ENCODE results near the gene KITLG. TPM values are rescaled to one million over a fixed set of nuclear protein-coding genes. Genes with fewer than 3 reads are reported as not detected.

Gene KITLG
- polyA plus RNA-seq, 2 of the 4 experiments (the other 2 are of a cell fraction) = 8.0 to 10.1 TPM

- no peak for TF ChIP-seq HES2 (IDR thresholded peaks at IDR 0.05)
- TF ChIP-seq MAX (IDR thresholded peaks at IDR 0.05) = no peak
- peak; percentile 3 for TF ChIP-seq MAFK (IDR thresholded peaks at IDR 0.05; ENCODE audit: partially characterized antibody)
- TF ChIP-seq HDAC2 (IDR thresholded peaks at IDR 0.05) = no peak
- no peak for TF ChIP-seq FOSB (CRISPR knock-in tag; IDR thresholded peaks at IDR 0.05)
- TF ChIP-seq ESRRA (IDR thresholded peaks at IDR 0.05; ENCODE audit: borderline replicate concordance, low read length) = no peak
- TF ChIP-seq MYC (IDR thresholded peaks at IDR 0.05; ENCODE audit: borderline replicate concordance, low read length) = no peak
- TF ChIP-seq CTCF (IDR thresholded peaks at IDR 0.05) = no peak
- no peak for TF ChIP-seq RNF2 (IDR thresholded peaks at IDR 0.05; ENCODE audit: borderline replicate concordance, low read depth)
- TF ChIP-seq TFCP2L1 (CRISPR knock-in tag; IDR thresholded peaks at IDR 0.05) = no peak
- peak; percentile 36 for TF ChIP-seq GATA3 (IDR thresholded peaks at IDR 0.05; ENCODE audit: borderline replicate concordance)
- no peak for TF ChIP-seq NFE2L2 (conservative IDR thresholded peaks at IDR 0.05; ENCODE audit: low read length)
- 0 out of 5 replicates have a peak, but pooled peaks of 1 of the 2 experiments have one; percentile 9 for TF ChIP-seq RAD21 (conservative IDR thresholded peaks at IDR 0.05 in 1 of 2, IDR thresholded peaks at IDR 0.05 in 1 of 2)
- TF ChIP-seq, protein P1, sequence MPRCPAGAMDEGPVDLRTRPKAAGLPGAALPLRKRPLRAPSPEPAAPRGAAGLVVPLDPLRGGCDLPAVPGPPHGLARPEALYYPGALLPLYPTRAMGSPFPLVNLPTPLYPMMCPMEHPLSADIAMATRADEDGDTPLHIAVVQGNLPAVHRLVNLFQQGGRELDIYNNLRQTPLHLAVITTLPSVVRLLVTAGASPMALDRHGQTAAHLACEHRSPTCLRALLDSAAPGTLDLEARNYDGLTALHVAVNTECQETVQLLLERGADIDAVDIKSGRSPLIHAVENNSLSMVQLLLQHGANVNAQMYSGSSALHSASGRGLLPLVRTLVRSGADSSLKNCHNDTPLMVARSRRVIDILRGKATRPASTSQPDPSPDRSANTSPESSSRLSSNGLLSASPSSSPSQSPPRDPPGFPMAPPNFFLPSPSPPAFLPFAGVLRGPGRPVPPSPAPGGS (IDR thresholded peaks at IDR 0.05) = 0 out of 3 replicates have a peak, but pooled peaks have one; percentile 26
- no peak for TF ChIP-seq BHLHE40 (IDR thresholded peaks at IDR 0.05; ENCODE audit: low read depth, low read length)
- no peak for TF ChIP-seq POLR2A (IDR thresholded peaks at IDR 0.05; ENCODE audit: low read length)
- no peak for TF ChIP-seq CBX8 (IDR thresholded peaks at IDR 0.05)
- no peak for TF ChIP-seq NR3C1 (IDR thresholded peaks at IDR 0.05)
- TF ChIP-seq, protein P2, sequence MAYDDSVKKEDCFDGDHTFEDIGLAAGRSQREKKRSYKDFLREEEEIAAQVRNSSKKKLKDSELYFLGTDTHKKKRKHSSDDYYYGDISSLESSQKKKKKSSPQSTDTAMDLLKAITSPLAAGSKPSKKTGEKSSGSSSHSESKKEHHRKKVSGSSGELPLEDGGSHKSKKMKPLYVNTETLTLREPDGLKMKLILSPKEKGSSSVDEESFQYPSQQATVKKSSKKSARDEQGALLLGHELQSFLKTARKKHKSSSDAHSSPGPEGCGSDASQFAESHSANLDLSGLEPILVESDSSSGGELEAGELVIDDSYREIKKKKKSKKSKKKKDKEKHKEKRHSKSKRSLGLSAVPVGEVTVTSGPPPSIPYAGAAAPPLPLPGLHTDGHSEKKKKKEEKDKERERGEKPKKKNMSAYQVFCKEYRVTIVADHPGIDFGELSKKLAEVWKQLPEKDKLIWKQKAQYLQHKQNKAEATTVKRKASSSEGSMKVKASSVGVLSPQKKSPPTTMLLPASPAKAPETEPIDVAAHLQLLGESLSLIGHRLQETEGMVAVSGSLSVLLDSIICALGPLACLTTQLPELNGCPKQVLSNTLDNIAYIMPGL (CRISPR knock-in tag; IDR thresholded peaks at IDR 0.05; ENCODE audit: borderline replicate concordance) = no peak
- no peak for TF ChIP-seq KDM1A (IDR thresholded peaks at IDR 0.05; ENCODE audit: low read depth)
- TF ChIP-seq, protein P3, sequence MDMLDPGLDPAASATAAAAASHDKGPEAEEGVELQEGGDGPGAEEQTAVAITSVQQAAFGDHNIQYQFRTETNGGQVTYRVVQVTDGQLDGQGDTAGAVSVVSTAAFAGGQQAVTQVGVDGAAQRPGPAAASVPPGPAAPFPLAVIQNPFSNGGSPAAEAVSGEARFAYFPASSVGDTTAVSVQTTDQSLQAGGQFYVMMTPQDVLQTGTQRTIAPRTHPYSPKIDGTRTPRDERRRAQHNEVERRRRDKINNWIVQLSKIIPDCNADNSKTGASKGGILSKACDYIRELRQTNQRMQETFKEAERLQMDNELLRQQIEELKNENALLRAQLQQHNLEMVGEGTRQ (IDR thresholded peaks at IDR 0.05) = no peak
- TF ChIP-seq NPAS2 (CRISPR knock-in tag; IDR thresholded peaks at IDR 0.05; ENCODE audit: borderline replicate concordance) = no peak
- TF ChIP-seq ATOH8 (CRISPR knock-in tag; IDR thresholded peaks at IDR 0.05; ENCODE audit: low read depth) = no peak
- TF ChIP-seq FOSL2 (IDR thresholded peaks at IDR 0.05) = no peak
- 0 out of 2 replicates have a peak, but pooled peaks have one; percentile 8 for TF ChIP-seq FOSL2 (CRISPR knock-in tag; IDR thresholded peaks at IDR 0.05)
- TF ChIP-seq CHD2 (IDR thresholded peaks at IDR 0.05; ENCODE audit: low read length, partially characterized antibody) = no peak
- peak; percentile 75; the same call in 1 of the 2 replicates for TF ChIP-seq FOXS1 (CRISPR knock-in tag; IDR thresholded peaks at IDR 0.05)
- no peak for TF ChIP-seq MAZ (IDR thresholded peaks at IDR 0.05; ENCODE audit: borderline replicate concordance, low read depth, low read length)
- no peak for TF ChIP-seq EHMT2 (IDR thresholded peaks at IDR 0.05; ENCODE audit: low read depth)
- peak in 1 of 2 experiments; percentile 37; a peak in 1 of 5 replicates for TF ChIP-seq EP300 (IDR thresholded peaks at IDR 0.05)
- no peak for TF ChIP-seq ZC3H11A (IDR thresholded peaks at IDR 0.05)
- TF ChIP-seq HOXB13 (CRISPR knock-in tag; IDR thresholded peaks at IDR 0.05; ENCODE audit: low read depth) = no peak
- TF ChIP-seq JUN (IDR thresholded peaks at IDR 0.05) = peak in 1 of 2 experiments; percentile 36; a peak in 1 of 5 replicates
- TF ChIP-seq, protein P4, sequence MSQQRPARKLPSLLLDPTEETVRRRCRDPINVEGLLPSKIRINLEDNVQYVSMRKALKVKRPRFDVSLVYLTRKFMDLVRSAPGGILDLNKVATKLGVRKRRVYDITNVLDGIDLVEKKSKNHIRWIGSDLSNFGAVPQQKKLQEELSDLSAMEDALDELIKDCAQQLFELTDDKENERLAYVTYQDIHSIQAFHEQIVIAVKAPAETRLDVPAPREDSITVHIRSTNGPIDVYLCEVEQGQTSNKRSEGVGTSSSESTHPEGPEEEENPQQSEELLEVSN (IDR thresholded peaks at IDR 0.05; ENCODE audit: borderline replicate concordance, low read depth) = no peak
Observed at GRCh38 chr12:88553941-88554658, 26.2 kb downstream of the KITLG start (continued).
